HepG2 (cell line): ENCODE data around the gene SERPINA3. TPM values are rescaled to one million over a fixed set of nuclear protein-coding genes. Genes with fewer than 3 reads are reported as not detected.

Experiments used
- BORCS8-MEF2B ChIP-seq: sonication (generic); formaldehyde crosslinking; IDR thresholded peaks from 2 replicates; pipeline ENCODE4 v1.8.0; 2022; ENCODE audit warnings: mild to moderate bottlenecking, missing genetic modification reagents
- CHCHD3 ChIP-seq: sonication (generic); formaldehyde crosslinking; IDR thresholded peaks from 2 replicates; pipeline ENCODE4 v1.8.0; 2022; ENCODE audit warnings: mild to moderate bottlenecking, missing genetic modification reagents, moderate library complexity
- FOSL1 ChIP-seq: sonication (generic); formaldehyde crosslinking; IDR thresholded peaks from 2 replicates; pipeline ENCODE4 v1.9.0; 2021; ENCODE audit warnings: missing genetic modification reagents, borderline replicate concordance
- JARID2 ChIP-seq: sonication (generic); formaldehyde crosslinking; IDR thresholded peaks from 2 replicates; pipeline ENCODE4 v1.8.1; 2023; ENCODE audit warnings: missing genetic modification reagents, inconsistent platforms; ENCODE audit not compliant: insufficient replicate concordance
- KAT8 ChIP-seq: IDR thresholded peaks from 2 replicates; pipeline ENCODE4 v1.6.1; 2016; ENCODE audit warnings: missing genetic modification reagents, missing compliant biosample characterization
- NFATC3 ChIP-seq: sonication (generic); formaldehyde crosslinking; IDR thresholded peaks from 2 replicates; pipeline ENCODE4 v1.5.1; 2020; ENCODE audit warnings: mild to moderate bottlenecking, missing genetic modification reagents
- NFRKB ChIP-seq: fragments of 450-650 bp; IDR thresholded peaks from 2 replicates; pipeline ENCODE4 v1.6.1; 2017
- SNAI1 ChIP-seq: sonication (generic); formaldehyde crosslinking; IDR thresholded peaks from 2 replicates; pipeline ENCODE4 v1.5.0; 2020; ENCODE audit warnings: mild to moderate bottlenecking, missing genetic modification reagents, borderline replicate concordance
- SNAPC2 ChIP-seq: sonication (generic); formaldehyde crosslinking; IDR thresholded peaks from 2 replicates; pipeline ENCODE4 v1.8.1; 2022; ENCODE audit warnings: mild to moderate bottlenecking, missing genetic modification reagents
- ZFX ChIP-seq: sonication (generic); formaldehyde crosslinking; IDR thresholded peaks from 2 replicates; pipeline ENCODE4 v1.4.0; 2020; ENCODE audit warnings: mild to moderate bottlenecking, low read depth, missing genetic modification reagents, moderate library complexity
- ZMYM2 ChIP-seq: sonication (generic); formaldehyde crosslinking; IDR thresholded peaks from 2 replicates; pipeline ENCODE4 v1.8.0; 2022; ENCODE audit warnings: mild to moderate bottlenecking, missing genetic modification reagents
- ZNF543 ChIP-seq: sonication (generic); formaldehyde crosslinking; IDR thresholded peaks from 2 replicates; pipeline ENCODE4 v1.4.0; 2020; ENCODE audit warnings: mild to moderate bottlenecking, missing genetic modification reagents
- polyA plus RNA-seq, 8 experiments: library from polyadenylated mRNA; depleted of rRNA in 3 of 8; stranded (reverse) in 7 of 8; unstranded in 1 of 8; fragments of >200 nt; fragmentation: Illumina TruSeq in 4 of 8; extraction: Trizol in 4 of 8; gene quantifications; 2 replicates each; pipeline versions ENCODE4 v1.2.1 to v1.2.3, GENCODE V29; 2011 to 2016; ENCODE audit warnings: low read depth in 4 of 8, missing spikeins in 1 of 8, mixed read lengths in 1 of 8; ENCODE audit not compliant: insufficient read depth in 1 of 8
- total RNA-seq, 5 experiments: library from RNA; depleted of rRNA; stranded (reverse); fragments of >200 nt; fragmentation: Illumina TruSeq; extraction: Trizol; gene quantifications; 2 replicates each; pipeline ENCODE4 v1.2.3, GENCODE V29; 2016; ENCODE audit warnings: low read depth in 1 of 5
- TF ChIP-seq, protein P1 (sequence below): IDR thresholded peaks from 2 replicates; pipeline ENCODE4 v1.6.1; 2016; ENCODE audit warnings: missing compliant biosample characterization, missing genetic modification reagents, borderline replicate concordance
- TF ChIP-seq, protein P2 (sequence below): sonication (generic); formaldehyde crosslinking; IDR thresholded peaks from 2 replicates; pipeline ENCODE4 v1.5.0; 2020; ENCODE audit warnings: missing genetic modification reagents
- TF ChIP-seq, protein P3 (sequence below): sonication (generic); formaldehyde crosslinking; IDR thresholded peaks from 2 replicates; pipeline ENCODE4 v1.4.0; 2020; ENCODE audit warnings: missing genetic modification reagents
- TF ChIP-seq, protein P4 (sequence below): sonication (generic); formaldehyde crosslinking; IDR thresholded peaks from 2 replicates; pipeline ENCODE4 v1.4.0; 2020; ENCODE audit warnings: missing genetic modification reagents, low read depth, mild to moderate bottlenecking, borderline replicate concordance

The SERPINA3 gene
- total and polyA plus RNA-seq, 2 of the 13 experiments (the other 11 are each of a cell fraction or from before 2014, with no cell fraction given): 825 to 2,200 TPM

DNA sequence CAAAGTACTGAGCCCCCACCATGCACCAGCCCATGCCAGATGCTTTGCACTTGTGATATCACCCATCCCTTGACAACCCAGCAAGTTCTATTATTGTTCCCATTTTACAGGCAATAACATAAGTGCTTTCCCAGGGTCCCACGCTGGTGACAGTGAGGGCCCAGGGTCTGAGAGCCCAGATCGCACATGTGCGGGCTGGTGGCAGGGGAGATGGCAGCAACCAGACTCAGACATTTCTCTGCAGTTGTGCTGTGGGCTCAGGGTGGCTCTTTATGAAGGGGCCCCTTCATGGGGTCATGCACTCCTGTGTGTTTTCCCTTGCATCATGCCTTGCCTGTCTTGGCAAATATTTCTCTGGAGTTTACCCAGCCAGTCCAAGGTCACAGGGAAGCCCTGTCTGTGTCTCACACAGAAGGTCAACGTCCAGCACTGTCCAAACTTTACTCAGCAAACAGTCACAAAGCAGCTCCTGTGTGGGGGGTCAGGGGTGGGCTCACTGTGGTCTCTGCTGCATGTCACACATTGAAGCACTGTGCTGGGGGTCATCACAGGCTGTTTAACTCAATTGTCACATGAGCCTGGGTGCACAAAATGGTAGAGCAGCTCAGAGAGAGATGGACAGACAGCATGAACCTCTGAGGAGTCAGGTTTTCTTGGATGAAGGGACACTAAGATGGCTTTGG is 18.3 kb upstream of the SERPINA3 start (continued):
- TF ChIP-seq ZMYM2 (CRISPR knock-in tag) (peak; percentile 95), ZNF543 (peak; percentile 88), FOSL1 (CRISPR knock-in tag) (peak; percentile 84; the same call in 1 of the 2 replicates), NFRKB (no peak), ZFX (CRISPR knock-in tag) (no peak; the same call in 1 of the 2 replicates), NFATC3 (CRISPR knock-in tag) (no peak), CHCHD3 (CRISPR knock-in tag) (no peak; the same call in 1 of the 2 replicates), SNAPC2 (peak; percentile 93; the same call in 1 of the 2 replicates), BORCS8-MEF2B (peak; percentile 95), JARID2 (no peak), SNAI1 (CRISPR knock-in tag) (peak; percentile 62; the same call in 1 of the 2 replicates), KAT8 (peak; percentile 83)
- TF ChIP-seq, protein P1, sequence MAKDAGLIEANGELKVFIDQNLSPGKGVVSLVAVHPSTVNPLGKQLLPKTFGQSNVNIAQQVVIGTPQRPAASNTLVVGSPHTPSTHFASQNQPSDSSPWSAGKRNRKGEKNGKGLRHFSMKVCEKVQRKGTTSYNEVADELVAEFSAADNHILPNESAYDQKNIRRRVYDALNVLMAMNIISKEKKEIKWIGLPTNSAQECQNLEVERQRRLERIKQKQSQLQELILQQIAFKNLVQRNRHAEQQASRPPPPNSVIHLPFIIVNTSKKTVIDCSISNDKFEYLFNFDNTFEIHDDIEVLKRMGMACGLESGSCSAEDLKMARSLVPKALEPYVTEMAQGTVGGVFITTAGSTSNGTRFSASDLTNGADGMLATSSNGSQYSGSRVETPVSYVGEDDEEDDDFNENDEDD (CRISPR knock-in tag): peak; percentile 64; the same call in 1 of the 2 replicates
- TF ChIP-seq, protein P2, sequence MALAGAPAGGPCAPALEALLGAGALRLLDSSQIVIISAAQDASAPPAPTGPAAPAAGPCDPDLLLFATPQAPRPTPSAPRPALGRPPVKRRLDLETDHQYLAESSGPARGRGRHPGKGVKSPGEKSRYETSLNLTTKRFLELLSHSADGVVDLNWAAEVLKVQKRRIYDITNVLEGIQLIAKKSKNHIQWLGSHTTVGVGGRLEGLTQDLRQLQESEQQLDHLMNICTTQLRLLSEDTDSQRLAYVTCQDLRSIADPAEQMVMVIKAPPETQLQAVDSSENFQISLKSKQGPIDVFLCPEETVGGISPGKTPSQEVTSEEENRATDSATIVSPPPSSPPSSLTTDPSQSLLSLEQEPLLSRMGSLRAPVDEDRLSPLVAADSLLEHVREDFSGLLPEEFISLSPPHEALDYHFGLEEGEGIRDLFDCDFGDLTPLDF (CRISPR knock-in tag): no peak; the same call in 1 of the 2 replicates
- TF ChIP-seq, protein P3, sequence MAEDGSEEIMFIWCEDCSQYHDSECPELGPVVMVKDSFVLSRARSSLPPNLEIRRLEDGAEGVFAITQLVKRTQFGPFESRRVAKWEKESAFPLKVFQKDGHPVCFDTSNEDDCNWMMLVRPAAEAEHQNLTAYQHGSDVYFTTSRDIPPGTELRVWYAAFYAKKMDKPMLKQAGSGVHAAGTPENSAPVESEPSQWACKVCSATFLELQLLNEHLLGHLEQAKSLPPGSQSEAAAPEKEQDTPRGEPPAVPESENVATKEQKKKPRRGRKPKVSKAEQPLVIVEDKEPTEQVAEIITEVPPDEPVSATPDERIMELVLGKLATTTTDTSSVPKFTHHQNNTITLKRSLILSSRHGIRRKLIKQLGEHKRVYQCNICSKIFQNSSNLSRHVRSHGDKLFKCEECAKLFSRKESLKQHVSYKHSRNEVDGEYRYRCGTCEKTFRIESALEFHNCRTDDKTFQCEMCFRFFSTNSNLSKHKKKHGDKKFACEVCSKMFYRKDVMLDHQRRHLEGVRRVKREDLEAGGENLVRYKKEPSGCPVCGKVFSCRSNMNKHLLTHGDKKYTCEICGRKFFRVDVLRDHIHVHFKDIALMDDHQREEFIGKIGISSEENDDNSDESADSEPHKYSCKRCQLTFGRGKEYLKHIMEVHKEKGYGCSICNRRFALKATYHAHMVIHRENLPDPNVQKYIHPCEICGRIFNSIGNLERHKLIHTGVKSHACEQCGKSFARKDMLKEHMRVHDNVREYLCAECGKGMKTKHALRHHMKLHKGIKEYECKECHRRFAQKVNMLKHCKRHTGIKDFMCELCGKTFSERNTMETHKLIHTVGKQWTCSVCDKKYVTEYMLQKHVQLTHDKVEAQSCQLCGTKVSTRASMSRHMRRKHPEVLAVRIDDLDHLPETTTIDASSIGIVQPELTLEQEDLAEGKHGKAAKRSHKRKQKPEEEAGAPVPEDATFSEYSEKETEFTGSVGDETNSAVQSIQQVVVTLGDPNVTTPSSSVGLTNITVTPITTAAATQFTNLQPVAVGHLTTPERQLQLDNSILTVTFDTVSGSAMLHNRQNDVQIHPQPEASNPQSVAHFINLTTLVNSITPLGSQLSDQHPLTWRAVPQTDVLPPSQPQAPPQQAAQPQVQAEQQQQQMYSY (CRISPR knock-in tag): peak; percentile 18; the same call in 1 of the 2 replicates
- TF ChIP-seq, protein P4, sequence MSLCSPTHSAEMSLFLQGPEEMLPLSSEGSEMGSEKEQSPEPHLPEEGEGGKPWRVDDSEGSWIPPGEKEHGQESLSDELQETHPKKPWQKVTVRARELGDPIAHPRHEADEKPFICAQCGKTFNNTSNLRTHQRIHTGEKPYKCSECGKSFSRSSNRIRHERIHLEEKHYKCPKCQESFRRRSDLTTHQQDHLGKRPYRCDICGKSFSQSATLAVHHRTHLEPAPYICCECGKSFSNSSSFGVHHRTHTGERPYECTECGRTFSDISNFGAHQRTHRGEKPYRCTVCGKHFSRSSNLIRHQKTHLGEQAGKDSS (CRISPR knock-in tag): peak; percentile 87; the same call in 1 of the 2 replicates
